H9 (cell line): Measurements from ENCODE around the gene GALNT10. TPM values are rescaled to one million over a fixed set of nuclear protein-coding genes. Genes with fewer than 3 reads are reported as not detected.

ENCODE experiments used
- DNase-seq: peaks from one replicate; pipeline ENCODE4 v3.0.0-alpha.2; 2017
- H2AFZ ChIP-seq: one replicate; pipeline ENCODE4 v1.6.1; 2013; ENCODE audit warnings: mild to moderate bottlenecking, low read length, control low read depth, moderate library complexity
- H2AK5ac ChIP-seq: 2 replicates; pipeline ENCODE4 v1.6.1; 2013; ENCODE audit warnings: low read length, control low read depth, mixed read lengths; ENCODE audit not compliant: insufficient read length
- H2BK120ac ChIP-seq: one replicate; pipeline ENCODE4 v1.6.1; 2013; ENCODE audit warnings: low read depth, mild to moderate bottlenecking, low read length, control low read depth, inconsistent platforms; ENCODE audit not compliant: poor library complexity, severe bottlenecking
- H2BK12ac ChIP-seq: 2 replicates; pipeline ENCODE4 v1.6.1; 2013; ENCODE audit warnings: low read length, control low read depth, mixed read lengths, low read depth; ENCODE audit not compliant: insufficient read length
- H2BK15ac ChIP-seq: 2 replicates; pipeline ENCODE4 v1.6.1; 2013; ENCODE audit warnings: low read depth, low read length, control low read depth
- H2BK20ac ChIP-seq: one replicate; pipeline ENCODE4 v1.6.1; 2013; ENCODE audit warnings: low read depth, mild to moderate bottlenecking, low read length, control low read depth, inconsistent platforms; ENCODE audit not compliant: poor library complexity, severe bottlenecking
- H2BK5ac ChIP-seq: 2 replicates; pipeline ENCODE4 v1.6.1; 2013; ENCODE audit warnings: low read length, control low read depth, mixed read lengths; ENCODE audit not compliant: insufficient read length
- H3K14ac ChIP-seq: 2 replicates; pipeline ENCODE4 v1.6.1; 2013; ENCODE audit warnings: low read length, control low read depth; ENCODE audit not compliant: insufficient read depth
- H3K18ac ChIP-seq: 2 replicates; pipeline ENCODE4 v1.6.1; 2013; ENCODE audit warnings: low read depth, mild to moderate bottlenecking, mixed read lengths, low read length, control low read depth; ENCODE audit not compliant: insufficient read length
- H3K23ac ChIP-seq: 2 replicates; pipeline ENCODE4 v1.6.1; 2013; ENCODE audit warnings: low read length, control low read depth, mixed read lengths, low read depth; ENCODE audit not compliant: insufficient read length
- H3K23me2 ChIP-seq: 2 replicates; pipeline ENCODE4 v1.6.1; 2013; ENCODE audit warnings: low read depth, mild to moderate bottlenecking, mixed read lengths, low read length, control low read depth; ENCODE audit not compliant: insufficient read length, poor library complexity, severe bottlenecking
- H3K27ac ChIP-seq: 2 replicates; pipeline ENCODE4 v1.5.1; 2013; ENCODE audit warnings: low read length, control low read depth, mixed read lengths, low read depth; ENCODE audit not compliant: insufficient read length
- H3K27me3 ChIP-seq: 2 replicates; pipeline ENCODE4 v1.6.1; 2013; ENCODE audit warnings: low read length, control low read depth, inconsistent platforms; ENCODE audit not compliant: insufficient read depth
- H3K4ac ChIP-seq: 2 replicates; pipeline ENCODE4 v1.6.1; 2013; ENCODE audit warnings: low read depth, mild to moderate bottlenecking, control low read depth, inconsistent platforms, low read length, moderate library complexity
- H3K4me1 ChIP-seq: 2 replicates; pipeline ENCODE4 v1.6.1; 2013; ENCODE audit warnings: low read length, control low read depth, inconsistent platforms; ENCODE audit not compliant: insufficient read depth
- H3K4me2 ChIP-seq: 2 replicates; pipeline ENCODE4 v1.6.1; 2013; ENCODE audit warnings: low read length, control low read depth, mixed read lengths; ENCODE audit not compliant: insufficient read length, insufficient read depth
- H3K56ac ChIP-seq: 2 replicates; pipeline ENCODE4 v1.6.1; 2013; ENCODE audit warnings: low read depth, mild to moderate bottlenecking, mixed read lengths, low read length, control low read depth; ENCODE audit not compliant: insufficient read length
- H3K79me1 ChIP-seq: 2 replicates; pipeline ENCODE4 v1.6.1; 2013; ENCODE audit warnings: low read depth, mild to moderate bottlenecking, moderate library complexity, low read length, control low read depth, inconsistent platforms; ENCODE audit not compliant: insufficient read depth, poor library complexity, severe bottlenecking
- H3K79me2 ChIP-seq: 2 replicates; pipeline ENCODE4 v1.6.1; 2013; ENCODE audit warnings: low read length, control low read depth, inconsistent platforms; ENCODE audit not compliant: insufficient read depth
- H3K9ac ChIP-seq: 2 replicates; pipeline ENCODE4 v1.6.1; 2013; ENCODE audit warnings: low read length, control low read depth, mixed read lengths; ENCODE audit not compliant: insufficient read length; ENCODE audit errors: extremely low read depth
- H3K9me3 ChIP-seq: one replicate; pipeline ENCODE4 v1.6.1; 2013; ENCODE audit warnings: low read depth, low read length, inconsistent platforms; ENCODE audit not compliant: control insufficient read depth
- H3T11ph ChIP-seq: one replicate; pipeline ENCODE4 v1.6.1; 2013; ENCODE audit warnings: mild to moderate bottlenecking, low read length, control low read depth, inconsistent platforms
- H4K20me1 ChIP-seq: one replicate; pipeline ENCODE4 v1.6.1; 2013; ENCODE audit not compliant: control insufficient read depth, insufficient read length, insufficient read depth
- H4K5ac ChIP-seq: 2 replicates; pipeline ENCODE4 v1.6.1; 2013; ENCODE audit warnings: low read depth, mild to moderate bottlenecking, mixed read lengths, low read length, control low read depth; ENCODE audit not compliant: insufficient read length
- H4K8ac ChIP-seq: replicated peaks from 2 replicates; pipeline ENCODE4 v1.6.1; 2013; ENCODE audit warnings: low read length, control low read depth, mixed read lengths, low read depth; ENCODE audit not compliant: insufficient read length
- H4K91ac ChIP-seq: 2 replicates; pipeline ENCODE4 v1.6.1; 2013; ENCODE audit warnings: low read depth, mild to moderate bottlenecking, moderate library complexity, mixed read lengths, low read length, control low read depth; ENCODE audit not compliant: insufficient read length
- H3K27ac Mint-ChIP-seq, 3 experiments: 2 replicates in 2 of 3; 3 replicates in 1 of 3; pipeline ENCODE4 v1.8.0; 2020 to 2021; ENCODE audit warnings: mixed read lengths in 3 of 3, mild to moderate bottlenecking in 1 of 3, moderate library complexity in 1 of 3
- H3K27me3 Mint-ChIP-seq: 2 replicates; pipeline ENCODE4 v1.8.0; 2021; ENCODE audit warnings: low read depth, mild to moderate bottlenecking, moderate library complexity, mixed read lengths
- H3K36me3 Mint-ChIP-seq, 3 experiments: 2 replicates in 2 of 3; 3 replicates in 1 of 3; pipeline ENCODE4 v1.8.0; 2020 to 2021; ENCODE audit warnings: low read depth in 3 of 3, mixed read lengths in 3 of 3; ENCODE audit not compliant: insufficient read depth in 1 of 3
- H3K4me1 Mint-ChIP-seq, 2 experiments: 2 replicates each; pipeline ENCODE4 v1.8.0; 2020; ENCODE audit warnings: mixed read lengths in 2 of 2
- H3K4me3 Mint-ChIP-seq, 2 experiments: 2 replicates in 1 of 2; 3 replicates in 1 of 2; pipeline ENCODE4 v1.8.0; 2020 to 2021; ENCODE audit warnings: mild to moderate bottlenecking in 2 of 2, mixed read lengths in 2 of 2, moderate library complexity in 1 of 2
- H3K9me3 Mint-ChIP-seq, 2 experiments: 2 replicates in 1 of 2; 3 replicates in 1 of 2; pipeline ENCODE4 v1.8.0; 2020; ENCODE audit warnings: mild to moderate bottlenecking in 2 of 2, mixed read lengths in 2 of 2, moderate library complexity in 1 of 2
- CTCF ChIP-seq: fragments of 200-600 bp; sonication (generic); conservative IDR thresholded peaks from 3 replicates; pipeline ENCODE4 v1.8.0; 2021; ENCODE audit warnings: antibody characterized with exemption, mild to moderate bottlenecking
- WGBS: extraction: QIAGEN DNeasy Blood & Tissue Kit; methylation state at CpG from one replicate; pipeline ENCODE4 v1.1.7; 2013; ENCODE audit warnings: missing lambda C conversion rate, low lambda C conversion rate, mixed read lengths; ENCODE audit not compliant: insufficient read length; ENCODE audit errors: extremely low coverage; 5-methylcytosine and 5-hydroxymethylcytosine counted together
- total RNA-seq: library from RNA; stranded (reverse); gene quantifications from 2 replicates; pipeline ENCODE4 v1.2.1, GENCODE V29; 2021

Gene GALNT10
- total RNA-seq, 1 experiment from 2014 or later: 15.4 TPM

DNA sequence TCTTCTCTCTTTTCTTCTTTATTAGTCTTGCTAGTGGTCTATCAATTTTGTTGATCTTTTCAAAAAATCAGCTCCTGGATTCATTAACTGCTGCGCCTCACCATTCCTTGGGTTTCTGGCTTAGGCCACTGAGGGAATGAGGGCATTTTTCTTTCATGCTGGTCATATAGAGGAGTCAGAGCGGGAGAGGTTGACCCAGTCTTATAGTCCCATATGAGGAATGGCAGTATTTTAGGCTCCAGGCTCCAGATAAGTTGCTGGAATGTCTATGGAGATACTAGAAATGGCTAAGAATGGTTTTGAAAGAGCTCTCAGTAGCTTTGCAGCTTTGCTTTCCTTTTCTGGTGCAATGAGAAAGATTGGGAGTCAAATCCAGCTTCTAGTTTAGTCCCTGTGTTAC is 58.2 kb downstream of the GALNT10 start:
- no peak for TF ChIP-seq CTCF

More for the DNA sequence above, 58.2 kb downstream of the GALNT10 start:
- Histone ChIP-seq H2BK20ac (no peak overlapping the region), H3T11ph (no peak overlapping the region), H3K27me3 (no peaks in the 10 kb centered on the region), H3K9ac (no peak overlapping the region), H3K4ac (no peak overlapping the region), H4K20me1 (no peaks in the 10 kb centered on the region), H3K18ac (no peak overlapping the region), H3K56ac (no peak overlapping the region), H2BK5ac (no peak overlapping the region), H2BK120ac (no peak overlapping the region), H3K4me1 (no peaks in the 10 kb centered on the region), H4K5ac (no peak overlapping the region), H3K79me2 (no peaks in the 10 kb centered on the region), H2BK15ac (no peak overlapping the region), H2BK12ac (no peak overlapping the region), H4K8ac (no peak overlapping the region), H3K23me2 (no peaks in the 10 kb centered on the region), H2AK5ac (no peak overlapping the region), H4K91ac (no peak overlapping the region), H3K4me2 (no peak overlapping the region), H3K27ac (no peak overlapping the region), H2AFZ (no peak overlapping the region), H3K14ac (no peak overlapping the region), H3K79me1 (no peaks in the 10 kb centered on the region), H3K23ac (no peak overlapping the region), H3K9me3 (no peaks in the 10 kb centered on the region)
- Mint-ChIP-seq H3K36me3 (no peaks in the 10 kb centered on the region; a peak in 1 of 7 replicates), H3K4me1 (peaks cover 8 to 12% of the 10 kb centered on the region in 2 experiments), H3K9me3 (no peaks in the 10 kb centered on the region; a peak in 1 of 5 replicates), H3K27ac (no peak overlapping the region), H3K27me3 (no peaks in the 10 kb centered on the region; the same call in 1 of the 2 replicates), H3K4me3 (no peak overlapping the region)
- DNase-seq: no peak
- no CpG with 5 or more reads among the region's 2 CpGs for WGBS
